Glomerular visceral epithelial cell (primary cell): ENCODE measurements around the gene COL1A2.

Experiments used
- DNase-seq: peaks from one replicate; pipeline ENCODE4 v3.0.0-alpha.2; 2016; ENCODE audit errors: extremely low spot score

Gene COL1A2

DNA sequence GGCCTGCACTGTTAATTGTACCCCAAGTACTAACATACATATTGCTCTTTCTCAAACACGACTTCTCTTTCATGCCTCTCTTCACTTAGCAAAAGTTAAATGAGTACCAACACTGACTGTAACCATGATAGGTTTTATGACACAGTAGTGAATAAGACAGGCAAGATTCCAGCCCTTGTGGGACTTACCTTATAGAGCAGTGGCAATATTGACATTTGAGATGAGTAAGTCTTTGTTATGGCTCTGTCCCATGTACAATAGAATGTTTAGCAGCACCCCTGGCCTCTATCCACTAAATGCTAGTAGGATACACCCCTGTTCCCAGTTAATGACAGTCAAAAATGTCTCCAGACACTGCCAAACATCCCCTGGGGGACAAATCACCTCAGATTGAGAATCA is 11.9 kb upstream of the COL1A2 start:
- no peak for DNase-seq

DNA sequence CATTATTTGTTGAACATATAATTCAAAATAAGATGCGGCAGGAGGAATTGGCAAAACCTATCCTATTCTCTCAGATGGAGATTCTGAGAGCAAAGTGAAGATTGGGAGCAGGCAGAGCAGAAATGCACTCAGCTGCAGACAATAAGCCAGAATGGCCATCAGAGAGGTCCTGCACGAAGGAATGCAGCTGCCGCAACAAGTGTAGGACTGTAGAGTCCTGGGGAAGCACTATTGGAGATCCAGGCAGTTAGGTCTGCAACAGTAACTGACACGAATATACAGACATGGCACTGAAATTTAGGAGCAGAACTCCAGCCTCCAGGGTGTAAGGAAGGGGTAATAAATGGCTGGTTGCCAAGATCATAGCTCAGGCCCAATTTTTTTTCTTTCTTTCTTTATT is 10.4 kb upstream of the COL1A2 start:
- DNase-seq, result no peak

DNA sequence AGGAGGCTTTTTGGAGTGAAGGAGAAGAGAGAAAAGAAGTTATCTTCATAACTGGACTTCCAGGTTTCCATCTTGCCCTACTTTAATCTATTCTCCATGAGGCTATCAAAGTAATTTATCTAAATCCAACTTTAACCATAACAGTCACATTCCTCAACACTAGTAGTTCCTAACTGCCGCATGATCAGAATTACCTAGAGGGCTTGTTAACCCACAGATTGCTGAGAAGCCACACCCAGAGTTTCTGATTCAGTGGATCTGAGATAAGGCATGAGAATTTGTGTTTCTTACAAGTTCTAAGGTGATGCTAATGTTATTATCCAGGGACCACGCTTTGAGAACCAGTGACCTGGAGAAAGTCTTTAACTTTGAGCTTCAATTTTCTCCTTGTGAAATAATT is 8.3 kb upstream of the COL1A2 start:
- DNase-seq, result no peak

DNA sequence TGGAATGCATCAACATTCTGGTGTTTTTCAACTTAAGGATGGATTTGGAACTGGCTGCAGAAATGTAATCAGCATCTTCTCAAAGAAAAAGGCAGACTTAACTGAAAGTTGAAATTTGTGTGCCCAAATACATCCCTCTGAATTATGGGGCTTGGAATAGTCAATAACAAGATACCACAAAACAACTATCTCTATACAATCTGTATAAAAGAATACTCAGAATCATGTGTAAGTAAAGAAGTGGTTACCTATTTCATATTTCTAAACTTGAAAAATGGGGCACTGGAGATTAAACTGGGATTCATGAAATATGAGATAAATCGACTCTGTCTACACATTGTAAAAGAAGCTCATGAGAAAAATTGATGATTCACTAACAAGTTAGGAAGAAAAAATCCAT is 6.2 kb upstream of the COL1A2 start:
- DNase-seq, result no peak

DNA sequence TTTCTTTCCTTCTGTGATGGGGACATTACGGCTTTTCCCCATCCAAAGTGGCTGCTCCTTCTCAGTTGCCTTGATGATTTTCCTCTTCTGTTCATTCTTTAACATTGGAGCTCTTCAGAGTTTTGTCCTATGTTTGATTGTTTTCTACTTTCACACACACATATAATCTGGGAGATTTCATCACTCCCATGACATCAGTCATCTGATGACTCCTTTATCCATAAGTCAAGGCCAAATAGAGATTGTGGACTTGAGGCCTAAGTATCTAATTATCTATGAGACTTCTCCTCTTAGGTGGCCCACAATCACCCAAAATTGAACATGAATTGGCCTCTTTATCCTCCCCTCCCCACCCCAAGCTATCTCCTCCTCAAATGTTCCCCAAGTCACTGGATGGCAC is 5.3 kb upstream of the COL1A2 start:
- no peak for DNase-seq

DNA sequence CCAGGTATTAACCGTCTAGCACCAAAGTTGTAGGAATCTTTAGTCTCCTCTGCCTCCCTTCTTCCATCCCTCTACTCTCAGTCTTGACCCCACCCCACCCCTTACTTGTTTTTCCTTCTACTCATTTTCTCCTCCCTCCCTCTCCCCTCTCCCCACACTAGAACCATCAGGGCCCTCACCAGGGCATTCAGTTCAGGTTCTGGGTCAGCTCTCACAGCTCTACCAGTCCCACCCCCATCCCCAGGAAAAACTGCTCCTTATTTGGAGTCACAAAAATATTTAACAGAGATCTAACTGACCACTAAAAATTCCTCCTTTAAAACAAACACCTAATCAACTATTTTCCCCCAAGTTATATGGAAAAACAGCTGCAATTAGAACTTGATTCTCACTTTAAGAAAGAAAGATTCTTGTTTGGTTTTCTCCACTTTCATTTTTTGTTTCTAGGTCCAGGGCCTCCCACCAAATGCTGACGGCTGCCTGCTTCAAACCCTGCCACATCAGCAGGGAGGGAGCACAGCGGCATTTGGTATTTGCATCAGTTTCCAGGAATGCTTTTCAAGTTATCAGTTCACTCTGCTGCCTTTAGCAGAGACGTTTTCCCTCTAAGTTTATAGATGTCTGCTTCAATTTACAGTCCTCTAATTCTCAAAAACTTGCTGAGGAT is 2.8 kb upstream of the COL1A2 start:
- peak; percentile 44 for DNase-seq

DNA sequence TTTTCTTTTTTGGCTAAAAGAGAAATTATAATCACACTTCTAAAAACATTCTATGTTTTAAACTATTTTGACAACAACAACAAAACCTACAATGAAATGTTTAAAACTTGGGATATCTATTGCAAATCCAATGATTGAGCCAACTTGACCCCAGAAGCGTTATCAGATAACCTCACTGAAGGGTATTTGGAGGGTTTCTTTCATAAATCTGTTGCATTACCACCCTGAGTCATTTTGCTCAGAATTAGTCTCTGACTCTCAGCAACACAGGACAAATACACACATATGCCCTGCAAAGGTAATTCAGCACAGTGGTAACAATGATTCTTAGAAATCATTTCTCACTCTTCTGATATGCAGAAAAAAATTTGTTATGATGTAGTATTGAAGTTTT is 2.3 kb upstream of the COL1A2 start:
- DNase-seq, result no peak

DNA sequence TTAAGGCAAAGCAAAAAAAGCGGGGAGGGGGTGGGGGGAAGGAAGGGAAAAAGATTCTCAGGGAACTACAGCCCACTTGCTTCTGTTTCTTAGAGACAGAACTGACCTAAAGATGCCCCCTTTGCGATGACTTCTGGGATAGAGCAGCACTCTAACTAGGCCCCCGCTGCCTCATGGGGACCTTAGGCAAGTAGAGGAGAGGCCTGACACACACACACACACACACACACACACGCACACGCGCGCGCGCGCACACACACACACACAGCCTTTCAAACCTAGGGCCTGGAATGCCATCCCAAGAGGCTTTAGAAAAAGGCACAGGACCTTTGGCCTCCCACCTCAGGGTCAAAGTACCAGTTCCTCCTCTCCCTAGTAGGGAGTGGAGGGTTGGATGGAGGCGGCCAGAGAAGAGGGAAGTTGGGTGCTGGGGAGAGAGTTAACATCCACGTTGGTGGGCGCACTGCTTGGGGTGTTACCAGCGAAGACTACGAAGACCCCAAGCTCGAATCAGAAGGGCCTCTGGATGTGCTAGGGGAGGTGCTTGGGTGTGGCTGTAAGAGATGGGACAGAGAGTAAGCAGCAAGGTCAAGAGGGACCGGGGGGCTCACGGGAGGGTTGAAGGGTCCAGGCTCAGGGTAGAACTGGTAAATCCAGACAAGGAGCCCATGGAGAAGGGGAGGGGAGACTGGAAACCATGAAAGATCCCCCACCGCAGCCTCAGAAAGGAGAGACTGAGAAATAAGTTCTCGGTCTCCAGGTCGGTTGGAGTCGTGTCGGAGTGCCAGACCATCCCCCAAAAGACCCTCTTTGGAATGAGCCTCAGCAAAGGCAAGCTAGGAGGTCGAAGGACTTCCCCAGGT is 1.2 kb upstream of the COL1A2 start:
- DNase-seq, result no peak

DNA sequence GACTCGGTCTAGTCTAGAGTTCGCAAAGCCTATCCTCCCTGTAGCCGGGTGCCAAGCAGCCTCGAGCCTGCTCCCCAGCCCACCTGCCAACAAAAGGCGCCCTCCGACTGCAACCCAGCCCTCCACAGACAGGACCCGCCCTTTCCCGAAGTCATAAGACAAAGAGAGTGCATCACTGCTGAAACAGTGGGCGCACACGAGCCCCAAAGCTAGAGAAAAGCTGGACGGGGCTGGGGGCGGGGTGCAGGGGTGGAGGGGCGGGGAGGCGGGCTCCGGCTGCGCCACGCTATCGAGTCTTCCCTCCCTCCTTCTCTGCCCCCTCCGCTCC is 622 bp upstream of the COL1A2 start:
- DNase-seq, result no peak

DNA sequence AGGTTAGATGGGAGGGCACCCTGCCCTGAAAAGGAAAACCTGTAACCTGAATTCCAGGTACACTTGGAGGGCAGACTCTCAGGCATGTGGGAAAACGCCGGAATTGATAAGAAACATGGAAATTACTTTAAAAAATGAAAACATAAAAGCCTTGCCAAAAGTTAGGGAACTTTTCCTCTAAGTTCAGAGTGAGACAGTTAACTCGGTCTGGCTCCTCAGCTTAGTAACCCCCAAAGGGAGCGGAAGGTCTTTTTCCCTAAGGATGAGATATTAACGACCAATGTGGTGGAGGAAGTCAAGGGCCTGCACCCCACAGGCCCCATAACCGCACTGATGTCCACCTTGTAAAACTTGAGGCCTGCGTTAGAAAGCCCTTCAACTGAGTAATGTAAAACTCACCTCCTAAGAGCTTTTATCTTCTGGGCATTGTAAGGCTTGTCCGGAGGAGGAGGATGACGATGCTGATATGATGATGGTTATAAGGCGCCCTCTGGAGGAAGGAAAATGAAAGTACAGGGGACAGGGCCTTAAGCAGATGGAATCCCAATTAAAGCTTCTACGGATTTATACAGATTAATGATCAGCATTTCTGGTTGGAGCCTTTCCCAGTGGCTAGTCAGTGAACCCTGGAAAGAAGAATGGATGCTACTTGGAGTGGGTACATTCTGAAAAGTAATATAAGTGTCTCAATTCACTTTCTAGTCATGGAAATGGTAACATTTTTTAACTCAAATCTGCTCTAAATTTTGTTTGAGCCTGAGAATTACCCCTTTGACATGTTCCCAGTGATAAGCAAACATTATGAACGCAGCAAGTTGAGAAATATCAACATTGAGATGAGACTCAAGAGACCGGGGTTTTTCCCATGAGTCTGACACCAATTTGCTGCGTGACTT is 694 bp downstream of the COL1A2 start:
- DNase-seq, result peak; percentile 74

DNA sequence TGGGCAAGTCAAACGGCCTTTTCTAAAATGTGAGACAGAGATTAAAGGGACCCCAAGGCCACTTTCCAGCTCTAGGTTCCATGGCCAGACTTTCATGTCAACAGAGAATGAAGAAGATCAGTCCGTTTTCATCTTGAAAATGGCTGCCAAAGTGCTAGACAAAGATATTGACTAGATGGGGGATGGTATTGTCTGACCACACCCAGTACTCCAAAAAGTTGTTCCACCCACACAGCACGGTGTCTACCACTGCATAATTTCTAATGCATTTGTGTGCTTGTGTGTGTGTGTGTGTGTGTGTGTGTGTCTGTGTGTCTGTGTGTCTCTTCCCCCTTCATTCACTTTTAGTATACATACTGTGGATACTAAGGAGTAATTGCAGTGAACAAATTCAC is 1.3 kb downstream of the COL1A2 start:
- no peak for DNase-seq

DNA sequence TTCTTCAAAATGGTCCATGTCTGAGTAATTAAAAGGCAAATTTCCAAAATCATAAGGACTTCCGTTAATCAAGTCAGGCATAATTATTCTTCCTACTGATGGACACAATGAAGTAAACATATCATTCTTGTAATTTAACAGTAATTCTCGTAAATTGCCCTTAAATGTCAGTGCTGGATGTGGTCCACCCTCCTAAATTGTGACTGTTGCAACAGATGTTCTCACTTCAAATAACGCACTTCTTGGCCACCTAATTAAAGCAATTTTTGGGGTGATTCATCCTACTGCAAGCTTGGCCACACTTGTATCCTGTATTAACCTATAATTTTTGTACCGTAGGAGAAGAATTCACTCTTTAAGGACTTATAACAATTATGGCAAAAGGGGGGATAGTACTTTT is 1.9 kb downstream of the COL1A2 start:
- DNase-seq, result no peak

DNA sequence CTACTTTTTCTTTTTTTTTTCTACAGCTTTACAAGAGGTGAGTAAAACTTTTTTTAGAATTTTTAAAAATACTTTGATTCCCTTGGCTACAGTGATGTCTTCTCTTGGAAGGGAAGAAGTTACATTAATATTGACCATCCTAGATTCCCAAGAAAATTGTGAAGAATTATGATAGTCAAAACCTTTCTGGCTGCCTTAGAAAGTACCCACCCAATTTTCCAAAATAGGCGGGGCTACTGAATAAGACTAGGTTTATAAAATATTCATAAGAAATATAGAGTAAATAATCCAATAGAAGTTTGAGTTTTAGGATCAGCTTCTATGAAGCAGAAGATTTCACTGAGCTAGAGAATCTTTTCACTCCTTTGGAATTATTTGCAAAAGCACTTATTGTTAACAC is 3.0 kb downstream of the COL1A2 start:
- no peak for DNase-seq

DNA sequence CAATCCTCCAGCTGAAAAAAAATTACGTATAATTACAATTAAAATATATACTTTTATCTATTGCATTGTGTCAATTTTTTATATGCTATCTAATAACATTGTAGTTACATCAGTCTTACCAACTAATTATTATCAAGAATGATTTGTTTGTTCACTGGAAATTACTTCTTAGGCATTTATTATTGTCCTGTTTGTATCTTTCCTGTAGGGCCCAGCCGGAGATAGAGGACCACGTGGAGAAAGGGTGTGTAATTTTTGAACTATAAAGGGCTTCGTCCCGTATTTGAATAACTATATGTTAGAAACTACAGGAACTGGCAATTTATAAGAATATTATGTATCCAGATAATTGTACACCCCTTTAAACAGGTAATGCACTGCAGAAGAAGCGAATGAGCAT is 4.1 kb downstream of the COL1A2 start:
- no peak for DNase-seq

DNA sequence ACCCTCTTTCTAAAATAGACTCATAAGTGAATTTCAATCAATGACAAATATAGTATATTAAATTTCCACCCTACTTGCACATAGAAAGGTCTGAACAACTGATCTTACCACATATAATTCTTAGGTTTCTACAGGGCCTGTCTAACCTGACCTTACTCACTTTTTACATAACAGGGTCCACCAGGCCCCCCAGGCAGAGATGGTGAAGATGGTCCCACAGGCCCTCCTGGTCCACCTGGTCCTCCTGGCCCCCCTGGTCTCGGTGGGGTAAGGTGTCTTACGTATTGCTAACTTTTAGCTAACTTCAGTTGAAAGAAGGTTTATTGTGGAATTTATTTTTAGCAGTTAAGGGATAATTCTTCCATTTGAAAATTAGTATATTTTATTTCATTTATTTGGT is 5.3 kb downstream of the COL1A2 start:
- no peak for DNase-seq

DNA sequence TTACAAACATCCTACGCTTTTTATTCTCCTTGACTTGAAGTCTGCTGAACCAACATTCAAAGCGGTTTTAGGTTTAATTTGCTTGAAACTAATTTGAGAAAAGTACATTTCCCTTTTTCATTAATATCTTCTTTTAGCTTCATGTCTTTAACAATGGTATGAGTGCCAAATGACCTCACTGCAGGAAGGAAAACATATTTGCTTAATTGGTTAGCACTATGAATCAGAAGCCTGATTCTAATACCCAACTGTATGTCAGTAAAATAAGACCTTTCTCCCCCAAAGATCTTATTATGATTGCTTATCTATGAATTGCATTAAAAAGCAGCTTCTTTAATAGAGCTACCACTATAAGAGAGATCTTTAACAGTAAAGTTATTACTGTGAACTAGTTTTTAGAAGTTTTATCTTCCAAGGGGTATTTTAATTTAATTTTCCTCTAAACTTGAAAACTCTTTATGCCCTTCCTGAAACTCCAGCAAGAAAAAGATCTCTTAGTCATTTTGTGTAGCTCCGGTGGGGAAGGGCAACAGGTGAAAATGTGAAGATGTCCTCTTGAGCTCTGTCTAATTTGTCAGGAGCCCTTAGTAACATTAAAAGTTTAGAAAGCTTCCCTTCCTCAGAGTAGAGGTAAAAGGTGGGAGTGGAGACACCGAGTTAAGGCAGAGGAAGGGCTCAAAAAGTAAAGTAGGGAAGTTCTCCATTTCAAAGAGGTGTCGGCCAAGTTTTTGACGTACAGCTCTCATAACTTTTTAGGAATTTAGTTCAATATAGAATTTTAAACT is 6.1 kb downstream of the COL1A2 start:
- DNase-seq, result no peak

DNA sequence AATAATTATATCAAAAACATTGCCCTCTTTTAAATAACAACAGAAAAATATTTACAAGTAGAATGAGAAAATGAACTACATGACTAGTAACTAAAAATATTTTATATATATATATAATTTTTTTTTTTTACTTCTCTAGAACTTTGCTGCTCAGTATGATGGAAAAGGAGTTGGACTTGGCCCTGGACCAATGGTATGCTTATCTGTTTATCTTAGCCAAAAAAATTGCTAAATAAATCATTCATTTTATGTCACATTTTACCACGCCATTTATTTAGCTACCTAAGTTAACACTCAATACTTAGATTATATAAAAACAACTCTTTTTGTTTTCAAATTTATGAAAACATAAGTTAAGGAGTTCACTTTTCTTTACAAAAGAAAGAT is 6.7 kb downstream of the COL1A2 start:
- DNase-seq, result no peak

DNA sequence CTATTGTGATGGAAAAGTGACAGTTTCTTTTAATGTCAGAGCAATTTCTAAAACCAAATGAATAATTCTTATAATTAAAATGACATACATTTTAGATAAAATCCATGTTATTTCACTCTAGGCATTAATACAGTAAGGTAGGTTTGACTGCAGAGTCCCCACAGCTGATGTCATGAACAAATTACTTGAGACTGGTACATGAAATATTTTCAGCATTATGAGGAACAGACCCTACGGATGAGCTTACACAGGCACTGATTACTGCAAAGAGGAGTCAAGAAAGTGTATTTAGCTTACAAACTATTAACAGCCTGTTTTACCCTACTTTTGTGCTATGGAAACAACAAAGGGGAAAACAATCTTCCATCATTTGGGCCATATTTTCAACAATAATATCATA is 8.9 kb downstream of the COL1A2 start:
- DNase-seq, result no peak

DNA sequence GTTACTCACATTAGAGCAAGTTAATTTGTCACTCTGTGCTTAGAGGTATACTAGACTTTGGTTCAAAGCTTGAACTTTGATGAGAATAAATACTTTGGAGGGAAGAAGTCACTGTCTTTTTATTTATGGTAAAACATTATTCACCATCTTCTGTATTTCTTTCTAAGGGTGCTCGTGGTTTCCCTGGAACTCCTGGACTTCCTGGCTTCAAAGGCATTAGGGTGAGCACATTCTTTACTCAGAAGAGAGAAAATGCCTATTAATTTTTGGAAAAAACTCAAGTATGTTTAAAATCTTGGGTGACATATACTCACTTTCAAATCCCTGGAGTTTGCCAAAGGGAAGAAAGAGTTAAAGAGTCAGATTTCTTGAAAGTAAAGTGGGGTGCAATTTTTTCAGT is 10.8 kb downstream of the COL1A2 start:
- DNase-seq, result no peak

DNA sequence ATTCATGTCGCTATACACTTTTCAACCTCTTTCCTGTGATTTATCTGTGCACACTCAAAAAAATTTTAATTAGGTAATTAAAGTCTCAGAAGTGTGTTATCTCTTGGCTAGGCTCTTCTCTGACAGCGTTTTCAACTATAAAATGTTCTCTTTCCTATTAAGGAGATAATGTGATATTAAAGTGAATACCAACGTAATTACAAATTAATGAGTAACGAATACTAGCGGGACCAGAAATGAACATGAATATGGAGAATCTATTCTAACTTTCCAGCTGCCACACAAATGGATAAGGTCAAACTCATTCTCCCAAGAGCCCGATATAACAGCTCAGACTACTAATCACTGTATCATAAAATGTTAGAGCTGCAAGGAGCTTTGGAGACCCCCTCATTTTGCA is 12.0 kb downstream of the COL1A2 start:
- no peak for DNase-seq

DNA sequence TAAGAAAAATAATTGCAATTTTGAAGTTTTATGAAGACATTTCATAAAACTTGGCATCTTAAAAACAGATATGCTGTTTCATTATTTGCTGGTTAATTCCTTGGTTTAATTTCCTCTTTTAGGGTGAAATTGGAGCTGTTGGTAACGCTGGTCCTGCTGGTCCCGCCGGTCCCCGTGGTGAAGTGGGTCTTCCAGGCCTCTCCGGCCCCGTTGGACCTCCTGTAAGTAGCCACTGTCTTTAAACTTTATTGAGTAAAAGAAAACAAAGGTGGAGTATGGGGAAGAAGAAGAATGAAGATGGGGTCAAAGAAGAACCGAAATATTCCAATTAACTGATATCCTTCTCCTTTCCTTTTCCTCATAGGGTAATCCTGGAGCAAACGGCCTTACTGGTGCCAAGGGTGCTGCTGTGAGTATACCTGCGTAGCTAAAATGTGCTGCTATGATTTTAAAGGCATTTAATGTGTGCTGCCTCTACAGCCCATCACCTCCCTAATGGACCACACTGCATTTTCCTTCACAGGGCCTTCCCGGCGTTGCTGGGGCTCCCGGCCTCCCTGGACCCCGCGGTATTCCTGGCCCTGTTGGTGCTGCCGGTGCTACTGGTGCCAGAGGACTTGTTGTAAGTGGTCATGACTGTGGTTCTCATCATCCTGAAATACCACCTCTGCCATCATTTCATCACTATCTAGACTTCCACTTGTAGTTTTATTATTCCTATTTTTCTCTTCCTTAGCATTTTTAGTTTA is 14.7 kb downstream of the COL1A2 start:
- DNase-seq, result no peak
